LoVo (cell line): Measurements from ENCODE around the gene ARHGEF12.

ENCODE experiments used
- DNase-seq: peaks from one replicate; pipeline ENCODE4 v3.0.0-alpha.2; 2016; ENCODE audit warnings: low spot score

ARHGEF12 gene

DNA sequence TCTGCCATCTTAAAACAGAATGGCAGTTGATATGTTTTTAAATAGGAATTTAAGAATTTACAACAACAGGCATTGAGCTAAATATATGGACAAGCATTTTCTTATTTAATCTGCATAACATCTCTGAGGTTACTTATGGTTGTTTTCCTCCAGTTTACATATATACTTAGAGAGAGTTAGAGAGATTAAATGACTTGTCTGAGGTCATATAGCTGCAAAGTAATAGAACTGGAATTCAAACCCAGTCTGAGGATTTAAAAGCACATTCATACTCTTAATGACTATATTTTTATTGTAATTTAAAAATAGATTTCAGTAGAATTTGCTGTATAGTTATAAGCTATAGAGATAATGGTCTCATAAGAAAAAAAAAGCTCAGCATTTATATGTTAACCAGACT is 93.9 kb downstream of the ARHGEF12 start:
- no peak for DNase-seq

DNA sequence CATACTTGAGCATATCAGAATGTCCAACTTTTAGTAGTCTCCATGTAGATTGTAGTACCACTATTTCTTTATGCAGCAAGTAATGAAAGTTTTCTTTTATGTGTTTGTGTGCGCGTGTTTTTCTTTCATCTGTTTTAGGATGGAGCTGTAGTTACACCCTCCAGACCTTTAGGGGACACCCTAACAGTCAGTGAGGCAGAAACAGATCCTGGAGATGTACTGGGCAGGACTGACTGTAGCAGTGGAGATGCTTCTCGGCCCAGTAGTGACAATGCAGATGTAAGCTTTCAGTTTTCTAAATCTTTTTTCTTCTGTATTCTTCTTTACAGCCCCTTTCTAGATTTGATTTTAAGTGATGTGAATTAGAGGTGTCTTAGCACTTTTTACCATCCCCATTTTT is 95.4 kb downstream of the ARHGEF12 start:
- peak; percentile 32 for DNase-seq

DNA sequence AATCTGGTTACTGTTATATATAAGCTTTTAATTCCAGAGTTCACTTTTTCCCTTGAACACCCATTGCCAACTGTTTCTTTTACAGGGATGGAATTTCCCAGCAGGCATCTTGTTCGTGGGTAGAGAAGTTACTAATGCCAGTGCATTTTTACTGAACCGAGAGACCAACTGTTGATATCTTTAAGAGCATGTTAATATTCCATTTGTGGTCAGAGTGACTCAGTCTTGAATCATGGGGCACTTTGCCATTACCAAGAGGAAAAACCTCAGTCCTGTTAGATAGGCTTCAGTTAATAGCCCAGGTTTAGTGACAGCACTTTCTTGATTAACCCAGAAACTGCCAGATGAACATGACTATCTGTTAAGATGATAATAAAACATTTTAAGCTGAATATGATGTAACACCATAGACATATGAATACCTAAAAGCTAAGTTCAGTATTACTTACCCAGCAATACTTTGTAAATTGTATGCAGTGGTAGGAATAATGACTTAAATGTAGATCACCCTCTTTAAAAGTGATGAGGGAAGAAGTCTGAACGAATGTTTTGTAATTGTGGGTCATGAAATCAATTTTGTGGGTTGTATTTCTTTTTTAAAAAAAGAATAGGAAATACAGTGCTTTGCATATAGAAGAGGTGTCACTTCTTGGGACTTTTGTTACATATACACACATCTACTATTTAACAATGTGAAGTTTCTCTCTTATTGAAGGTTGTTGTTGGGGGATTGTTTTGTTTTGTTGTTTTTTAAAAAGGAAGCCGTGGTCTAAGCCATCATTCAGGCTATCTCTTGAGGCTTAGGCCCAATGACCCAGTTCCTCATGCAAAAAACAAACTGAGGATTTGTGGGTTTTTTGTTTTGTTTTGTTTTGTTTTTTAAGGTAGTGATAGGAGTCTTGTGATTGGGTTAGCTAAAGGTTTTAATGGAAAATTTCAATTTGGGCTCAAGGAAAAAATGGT is 96.1 kb downstream of the ARHGEF12 start:
- DNase-seq = peak; percentile 93

DNA sequence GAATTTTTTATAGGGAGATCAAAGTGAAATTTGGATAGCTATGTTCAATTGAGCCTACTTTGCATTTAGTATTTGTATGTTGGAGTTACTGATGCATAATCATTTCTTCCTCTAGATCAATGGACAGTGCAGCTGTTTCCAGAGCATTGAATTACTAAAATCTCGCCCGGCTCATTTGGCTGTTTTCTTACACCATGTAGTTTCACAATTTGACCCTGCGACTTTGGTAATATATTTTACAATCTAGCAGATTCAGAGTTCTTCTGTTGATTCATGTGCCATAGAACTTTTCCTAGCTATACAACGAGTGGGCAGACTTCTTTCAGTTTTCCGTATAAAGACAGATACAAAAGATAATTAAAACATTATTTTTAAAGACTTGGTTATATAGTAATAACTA is 105.4 kb downstream of the ARHGEF12 start:
- DNase-seq = no peak

DNA sequence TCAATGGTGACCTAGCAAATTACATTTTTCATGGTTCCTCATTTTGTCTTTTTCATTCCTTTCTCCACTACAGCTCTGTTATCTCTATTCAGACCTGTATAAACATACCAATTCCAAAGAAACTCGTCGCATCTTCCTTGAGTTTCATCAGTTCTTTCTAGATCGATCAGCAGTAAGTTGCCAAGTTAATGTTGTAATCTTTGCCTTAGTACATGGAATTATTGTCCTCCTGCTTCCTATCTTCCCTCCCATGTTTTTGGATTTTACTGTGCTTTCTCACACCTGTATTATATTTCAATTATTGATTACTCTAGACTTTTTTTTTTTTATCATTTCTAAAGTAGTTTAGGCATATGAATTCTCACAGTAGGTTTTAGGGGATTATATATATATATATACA is 105.8 kb downstream of the ARHGEF12 start:
- DNase-seq = no peak

DNA sequence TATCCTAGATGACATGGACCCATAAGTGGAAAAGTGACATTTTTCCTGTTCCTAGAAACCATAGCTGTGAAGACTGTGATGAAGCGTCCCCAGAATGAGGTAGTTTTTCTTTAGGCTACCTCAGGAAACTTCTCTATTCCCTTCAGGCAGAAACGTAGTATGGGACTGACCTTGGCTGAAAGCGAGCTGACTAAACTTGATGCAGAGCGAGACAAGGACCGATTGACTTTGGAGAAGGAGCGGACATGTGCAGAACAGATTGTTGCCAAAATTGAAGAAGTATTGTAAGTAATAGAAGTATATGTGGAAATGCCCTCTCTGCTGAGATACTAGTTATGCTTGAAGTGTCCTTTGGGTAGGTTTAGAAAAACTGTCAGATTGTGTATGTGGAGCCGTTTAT is 110.6 kb downstream of the ARHGEF12 start:
- DNase-seq = no peak

DNA sequence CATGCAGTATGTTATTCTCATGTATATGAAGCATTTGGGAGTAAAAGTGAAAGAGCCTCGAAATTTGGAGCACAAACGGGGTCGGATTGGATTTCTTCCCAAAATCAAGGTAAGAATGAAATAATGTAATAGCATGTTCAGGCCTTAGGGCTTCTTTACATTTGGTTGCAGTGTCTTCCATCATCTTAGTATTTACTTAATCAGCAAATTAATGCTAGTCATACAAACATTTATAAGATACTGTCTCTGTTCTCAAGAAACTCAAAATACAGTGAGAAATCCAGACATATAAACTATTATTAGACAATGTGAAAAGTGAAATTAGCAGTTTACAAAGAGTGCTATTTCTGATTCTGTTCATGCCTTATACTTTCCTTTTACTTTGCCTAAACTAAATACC is 112.0 kb downstream of the ARHGEF12 start:
- DNase-seq = no peak

DNA sequence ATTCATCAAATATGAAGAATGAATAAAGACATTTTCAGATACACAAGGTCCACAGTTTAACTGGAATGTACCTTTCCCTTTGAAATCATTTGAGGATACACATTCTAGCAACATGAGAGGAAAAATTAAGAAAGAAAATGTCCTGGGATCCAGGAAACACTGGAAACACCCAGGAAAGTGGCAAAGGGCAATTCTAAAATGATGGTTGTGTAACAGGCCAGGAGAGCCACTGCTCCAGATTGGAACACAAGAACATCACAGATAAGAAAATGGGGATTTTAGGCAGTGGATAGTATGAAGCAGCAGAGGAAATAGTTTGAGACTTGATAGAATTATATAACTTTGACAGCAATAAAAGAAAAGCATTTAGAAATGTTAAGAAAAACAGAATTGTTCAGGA is 119.3 kb downstream of the ARHGEF12 start:
- no peak for DNase-seq

DNA sequence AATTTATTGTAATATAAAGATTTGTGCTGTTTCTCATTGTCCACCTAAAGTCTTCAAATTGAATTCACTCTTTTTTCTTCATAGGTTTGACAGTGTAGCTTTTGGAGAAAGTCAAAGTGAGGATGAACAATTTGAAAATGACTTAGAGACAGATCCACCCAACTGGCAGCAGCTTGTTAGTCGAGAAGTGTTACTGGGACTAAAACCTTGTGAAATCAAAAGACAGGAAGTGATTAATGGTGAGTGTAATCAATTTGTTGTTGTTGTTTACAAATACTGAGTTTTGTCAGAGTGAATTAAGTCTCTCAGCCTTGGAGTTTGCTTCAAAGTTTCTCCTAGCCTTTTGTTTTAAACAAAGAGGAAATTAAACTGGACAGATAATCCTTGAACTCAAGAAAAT is 121.8 kb downstream of the ARHGEF12 start:
- DNase-seq = no peak

DNA sequence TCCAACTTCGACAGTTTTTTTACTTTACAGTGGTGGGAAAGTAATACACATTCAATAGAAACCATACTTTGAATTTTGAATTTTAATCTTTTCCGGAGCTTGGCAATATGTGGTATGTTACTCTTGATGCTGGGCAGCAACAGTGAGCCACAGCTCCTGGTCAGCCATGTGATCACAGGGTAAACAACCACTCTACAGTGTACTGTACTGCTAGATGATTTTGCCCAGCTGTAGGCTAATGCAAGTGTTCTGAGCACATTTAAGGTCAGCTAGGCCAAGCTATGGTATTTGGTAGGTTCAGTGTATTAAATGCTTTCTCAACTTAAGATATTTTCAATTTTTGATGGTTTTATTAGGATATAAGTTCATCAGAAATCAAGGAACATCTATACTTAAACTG is 126.6 kb downstream of the ARHGEF12 start:
- DNase-seq = no peak

DNA sequence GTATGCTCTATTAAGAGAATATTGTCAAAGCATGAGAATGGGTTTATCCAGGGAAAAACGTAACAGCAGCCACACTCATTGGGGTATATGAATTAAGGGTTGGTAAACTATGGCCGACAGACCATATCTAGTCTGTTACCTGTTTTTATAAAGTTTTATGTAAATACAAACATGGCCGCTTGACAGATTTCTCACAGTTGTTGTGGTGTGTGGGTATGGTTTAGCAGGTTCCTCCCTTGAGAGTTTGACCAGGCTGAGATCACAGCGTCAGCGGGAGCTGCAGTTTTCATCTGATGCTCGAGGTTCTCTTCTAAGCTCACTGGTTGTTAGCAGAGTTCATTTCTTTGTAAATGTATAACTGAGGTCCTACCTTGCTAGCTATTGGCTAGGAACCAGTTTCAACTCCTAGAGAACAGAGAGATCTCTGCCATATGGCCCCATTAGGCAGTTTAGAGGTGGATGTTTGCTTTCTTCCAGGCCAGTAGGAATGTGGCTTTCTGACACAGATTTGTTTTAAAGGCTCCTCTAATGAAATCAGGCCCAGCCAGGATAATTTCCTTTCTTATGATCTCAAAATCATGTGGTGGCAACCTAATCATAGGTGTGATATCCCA is 129.8 kb downstream of the ARHGEF12 start:
- no peak for DNase-seq

DNA sequence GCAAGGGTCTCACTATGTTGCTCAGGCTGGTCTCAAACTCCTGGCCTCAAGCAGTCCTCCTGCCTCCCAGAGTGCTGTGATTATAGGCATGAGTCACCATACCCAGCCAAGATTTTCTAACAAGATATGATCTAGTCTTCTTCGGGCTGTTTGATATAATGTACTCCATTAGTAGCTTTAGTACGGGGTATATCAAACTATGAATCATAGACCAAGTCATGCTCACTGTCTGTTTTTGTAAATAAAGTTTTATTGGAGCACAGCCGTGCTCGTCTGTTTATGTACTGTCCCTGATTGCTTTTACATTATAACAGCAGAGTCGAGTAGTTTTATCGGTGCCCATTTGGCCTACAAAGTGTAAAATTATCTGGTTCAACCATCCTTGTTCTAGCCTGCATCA is 131.4 kb downstream of the ARHGEF12 start:
- peak; percentile 9 for DNase-seq

DNA sequence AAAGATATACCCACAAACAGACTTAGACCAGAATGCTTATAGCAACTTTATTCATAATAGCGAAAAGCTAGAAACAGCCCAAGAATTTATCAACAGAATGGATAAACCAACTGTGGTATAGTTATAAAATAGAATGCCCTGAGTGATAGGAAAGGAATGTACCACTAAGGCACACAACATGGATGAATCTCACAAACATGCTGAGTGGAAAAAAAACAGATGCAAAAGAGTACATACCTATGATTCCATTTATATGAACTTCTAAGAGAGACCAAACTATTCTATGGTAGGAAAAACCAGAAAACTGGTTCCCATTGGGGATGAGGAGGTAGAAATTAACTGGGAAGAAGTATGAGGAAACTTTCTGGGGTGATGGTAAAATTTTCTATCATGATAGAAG is 134.9 kb downstream of the ARHGEF12 start:
- no peak for DNase-seq

DNA sequence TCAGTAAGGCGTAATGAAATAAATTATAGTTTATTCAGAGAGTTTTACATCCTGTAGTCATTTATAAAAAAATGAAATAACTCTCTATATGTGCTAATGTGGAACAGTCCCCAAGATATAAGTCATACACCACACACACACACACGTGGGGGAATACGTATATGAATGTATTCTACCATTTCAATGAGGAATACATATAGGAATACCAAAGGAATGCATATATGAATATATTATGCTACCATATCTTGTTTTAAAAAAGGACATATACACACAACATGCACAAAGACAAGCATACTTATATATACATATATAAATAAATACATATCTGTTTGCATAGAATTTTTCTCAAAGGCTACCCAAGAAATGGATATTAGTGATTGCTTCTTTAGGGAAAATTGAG is 135.8 kb downstream of the ARHGEF12 start:
- no peak for DNase-seq

DNA sequence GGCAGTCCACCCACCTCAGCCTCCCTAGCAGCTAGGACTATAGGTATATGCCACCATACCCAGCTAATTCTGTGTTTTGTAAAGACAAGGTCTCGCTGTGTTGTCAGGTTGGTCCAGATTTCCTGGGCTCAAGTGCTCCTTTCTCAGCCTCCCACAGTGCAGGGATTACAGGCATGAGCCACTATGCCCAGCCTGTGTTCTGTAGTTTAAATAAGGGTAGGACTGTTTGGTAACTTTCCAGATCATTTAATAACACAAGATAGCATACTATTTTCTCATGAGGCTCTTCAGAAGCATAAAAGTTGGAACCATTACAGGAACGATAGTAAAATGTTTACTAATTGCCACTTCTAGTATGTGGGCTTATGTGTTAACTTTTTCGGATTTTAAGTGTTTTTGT is 137.3 kb downstream of the ARHGEF12 start:
- DNase-seq = no peak

DNA sequence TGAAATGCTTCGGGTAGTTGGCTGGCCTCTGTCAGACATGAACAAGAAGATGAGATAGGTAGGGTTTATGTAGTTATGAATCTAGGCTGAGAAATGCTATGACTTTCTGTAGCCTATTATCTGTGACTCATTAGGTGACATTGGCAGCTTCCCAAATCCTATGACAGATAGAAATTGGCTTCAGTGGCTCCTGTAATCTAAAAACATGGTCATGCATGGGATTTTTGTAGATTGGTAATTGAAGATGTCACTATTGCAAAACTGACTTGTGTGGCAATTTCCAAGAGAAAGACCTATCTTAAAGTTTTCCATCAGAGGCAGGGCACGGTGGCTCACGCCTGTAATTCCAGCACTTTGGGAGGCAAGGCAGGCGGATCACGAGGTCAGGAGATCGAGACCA is 145.9 kb downstream of the ARHGEF12 start:
- peak; percentile 63 for DNase-seq

DNA sequence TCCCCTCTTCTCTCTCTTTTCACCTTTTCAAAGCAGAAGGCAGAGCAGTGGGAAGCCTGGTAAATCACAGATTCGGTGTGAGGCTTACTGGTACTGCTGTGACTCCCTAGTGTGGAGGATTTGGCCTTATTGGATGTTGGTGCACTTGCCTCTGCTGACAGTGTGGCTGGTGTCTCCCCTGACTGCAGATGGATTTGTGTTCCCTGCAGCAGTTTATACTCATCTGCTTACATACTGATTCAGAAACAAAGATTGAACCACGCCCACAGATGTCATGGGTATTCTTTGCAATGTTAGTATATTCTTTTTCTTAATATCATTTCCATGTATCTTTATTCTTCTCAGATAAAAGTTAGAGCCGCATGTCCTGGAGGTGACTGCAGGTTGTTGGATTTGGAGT is 148.5 kb downstream of the ARHGEF12 start:
- no peak for DNase-seq

DNA sequence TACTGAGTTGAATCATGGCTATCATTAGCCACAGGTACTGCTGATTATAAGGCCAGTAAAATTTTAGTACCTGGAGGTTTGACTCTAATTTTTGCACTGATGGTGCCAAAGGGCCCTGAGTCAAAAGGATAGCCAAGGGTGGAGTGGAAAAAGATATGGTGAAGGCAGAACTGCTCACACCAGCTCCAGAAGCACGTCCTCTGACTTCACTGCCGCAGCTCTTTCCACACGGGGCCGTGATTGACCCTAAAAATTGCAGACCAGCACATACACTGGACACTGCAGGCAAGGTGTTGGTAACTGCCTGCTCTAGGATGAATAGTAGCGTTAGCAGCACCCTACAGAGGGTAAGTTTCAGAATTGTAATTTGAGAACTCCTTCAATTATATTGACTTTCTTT is 149.9 kb downstream of the ARHGEF12 start:
- no peak for DNase-seq

DNA sequence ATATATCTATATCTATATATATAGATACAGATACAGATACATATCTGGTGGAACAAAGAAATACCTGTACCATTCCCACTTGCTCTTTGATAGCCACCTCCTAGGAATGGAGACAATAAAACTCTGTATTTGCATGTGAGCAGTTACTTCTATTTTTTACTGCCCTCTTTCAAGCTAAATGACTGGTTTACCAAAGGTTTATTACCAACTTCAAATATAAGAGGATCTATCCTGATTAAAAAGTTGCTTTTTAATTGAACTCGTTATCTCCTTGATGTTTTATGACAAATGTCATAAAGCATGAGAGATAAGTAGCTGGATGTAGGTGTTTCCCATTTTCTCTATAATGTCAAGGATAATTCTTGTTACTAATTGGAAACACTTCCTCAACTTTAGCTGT is 153.6 kb downstream of the ARHGEF12 start:
- peak; percentile 52 for DNase-seq

DNA sequence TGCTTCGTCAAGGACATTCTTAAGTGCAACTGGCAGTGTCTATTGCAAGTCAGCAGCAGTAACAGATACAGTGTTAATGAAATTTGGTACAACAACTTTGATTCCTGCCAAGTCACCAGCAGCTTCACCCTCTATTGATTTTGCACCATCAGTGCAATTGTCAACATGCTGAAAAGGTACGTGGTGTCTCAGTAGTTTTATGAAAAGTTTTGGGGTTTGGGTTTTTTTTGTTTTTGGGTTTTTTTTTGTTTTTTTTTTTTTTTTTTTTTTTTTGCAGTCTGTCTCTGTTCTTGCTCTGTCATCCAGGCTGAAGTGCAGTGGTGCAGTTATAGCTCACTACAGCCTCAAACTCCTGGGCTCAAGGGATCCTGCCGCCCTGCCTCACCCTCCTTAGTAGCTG is 156.3 kb downstream of the ARHGEF12 start:
- no peak for DNase-seq

DNA sequence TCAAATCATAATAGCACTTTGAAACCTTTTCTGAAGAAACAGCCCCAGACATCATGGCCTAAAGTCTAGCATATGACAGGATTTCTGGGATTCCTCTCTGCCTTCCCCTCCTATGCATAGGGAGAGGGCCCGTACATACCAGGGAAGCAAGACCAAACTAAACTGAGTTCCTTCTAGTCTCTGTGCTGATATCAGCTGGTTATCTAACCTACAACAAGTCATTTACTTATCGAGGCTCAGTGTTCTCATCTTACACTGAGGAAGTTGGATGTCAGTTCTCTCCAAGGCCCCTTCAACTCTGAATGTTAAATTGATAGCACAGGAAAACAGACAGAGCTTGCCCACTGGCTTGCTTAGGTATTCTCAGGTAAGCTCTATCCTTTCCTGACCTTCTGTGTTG is 158.4 kb downstream of the ARHGEF12 start:
- DNase-seq = no peak

DNA sequence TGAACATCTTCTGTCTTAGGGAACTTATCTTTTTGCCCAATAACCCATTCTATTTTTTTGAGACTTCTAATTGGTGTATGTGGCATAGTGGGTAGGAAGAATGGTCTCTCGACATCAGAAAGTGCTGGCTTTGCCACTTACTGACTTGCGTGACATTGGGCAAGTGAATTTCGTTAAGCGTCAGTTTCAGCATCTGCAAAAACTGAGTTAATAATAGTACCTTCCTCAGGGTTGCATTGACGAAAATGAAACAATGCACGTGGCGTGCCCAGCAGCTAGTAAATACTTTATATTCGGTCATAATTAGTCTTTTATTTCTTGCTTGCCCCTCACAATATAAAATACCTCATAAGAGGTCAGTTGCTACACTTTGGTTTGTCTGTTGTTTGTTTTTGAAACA is 162.9 kb downstream of the ARHGEF12 start:
- no peak for DNase-seq

DNA sequence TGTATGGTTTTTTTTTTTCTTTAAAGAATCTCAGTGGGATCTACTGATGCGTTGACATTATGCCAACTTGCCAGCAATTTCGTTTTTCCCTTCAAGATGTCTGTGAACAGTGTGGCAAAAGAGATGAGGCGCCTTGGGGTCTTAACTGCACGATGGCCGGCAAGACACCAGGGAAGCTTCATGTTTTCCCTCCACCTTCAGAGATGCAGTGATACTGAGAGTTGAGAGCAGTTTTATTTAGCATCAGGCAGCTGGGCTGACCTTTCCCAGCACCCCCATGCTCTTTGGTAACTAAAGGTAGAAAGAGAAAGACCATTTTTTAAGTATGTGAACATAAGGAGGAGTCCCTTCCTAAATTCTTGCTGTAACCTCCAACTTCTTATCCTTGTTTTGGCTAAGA is 163.6 kb downstream of the ARHGEF12 start:
- DNase-seq = no peak
